ENCODE results near the gene C1QTNF7.

DNA sequence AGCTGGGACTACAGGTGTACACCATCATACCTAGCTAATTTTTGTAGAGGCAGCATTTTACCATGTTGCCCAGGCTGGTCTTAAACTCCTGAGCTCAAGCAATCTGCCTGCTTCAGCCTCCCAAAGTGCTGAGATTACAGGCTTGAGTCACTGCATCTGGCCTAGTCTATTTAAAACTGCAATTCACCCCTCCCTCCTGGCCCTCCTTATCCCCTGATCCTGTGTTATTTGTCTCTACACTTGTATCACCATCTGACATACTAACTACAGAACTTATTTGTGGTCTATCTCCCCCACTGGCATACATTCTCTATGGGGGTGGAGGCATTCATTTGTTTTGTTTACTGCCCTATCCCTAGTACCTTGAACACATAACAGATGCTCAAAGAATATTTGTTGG, 65.6 kb downstream of the C1QTNF7 start:
- TF ChIP-seq EZH2phosphoT487 (IDR thresholded peaks at IDR 0.05; ENCODE audit: borderline replicate concordance, low read length): no peak
- TF ChIP-seq CTCF (IDR thresholded peaks at IDR 0.05; ENCODE audit: low read depth, low read length, poor library complexity, severe bottlenecking): no peak
